Ectodermal cell (in vitro differentiated cells): ENCODE results near the gene MAPK14.
A peak's percentile ranks its signal among the peaks of the same experiment; 100 is the strongest.

Experiments
- H3K27ac ChIP-seq: 2 replicates; pipeline ENCODE4 v1.7.0; 2013; ENCODE audit warnings: mild to moderate bottlenecking, low read depth, low read length; ENCODE audit not compliant: insufficient read depth, poor library complexity, severe bottlenecking
- H3K27me3 ChIP-seq: 2 replicates; pipeline ENCODE4 v1.7.0; 2013; ENCODE audit warnings: mild to moderate bottlenecking, low read length; ENCODE audit not compliant: insufficient read depth, control insufficient read depth, poor library complexity, severe bottlenecking
- H3K36me3 ChIP-seq: one replicate; pipeline ENCODE4 v1.7.0; 2013; ENCODE audit warnings: low read length; ENCODE audit not compliant: control insufficient read depth, insufficient read depth
- H3K4me1 ChIP-seq: one replicate; pipeline ENCODE4 v1.7.0; 2013; ENCODE audit warnings: low read length; ENCODE audit not compliant: control insufficient read depth, insufficient read depth
- H3K4me3 ChIP-seq: 2 replicates; pipeline ENCODE4 v1.7.0; 2013; ENCODE audit warnings: low read depth, low read length, control low read depth; ENCODE audit not compliant: insufficient read depth
- H3K9me3 ChIP-seq: 2 replicates; pipeline ENCODE4 v1.7.0; 2013; ENCODE audit warnings: mild to moderate bottlenecking, low read length, moderate library complexity; ENCODE audit not compliant: control insufficient read depth
- WGBS, 2 experiments: methylation state at CpG; one replicate each; pipeline ENCODE4 v1.1.7; 2013; ENCODE audit warnings: missing lambda C conversion rate in 2 of 2; 5-methylcytosine and 5-hydroxymethylcytosine counted together

Gene MAPK14

DNA sequence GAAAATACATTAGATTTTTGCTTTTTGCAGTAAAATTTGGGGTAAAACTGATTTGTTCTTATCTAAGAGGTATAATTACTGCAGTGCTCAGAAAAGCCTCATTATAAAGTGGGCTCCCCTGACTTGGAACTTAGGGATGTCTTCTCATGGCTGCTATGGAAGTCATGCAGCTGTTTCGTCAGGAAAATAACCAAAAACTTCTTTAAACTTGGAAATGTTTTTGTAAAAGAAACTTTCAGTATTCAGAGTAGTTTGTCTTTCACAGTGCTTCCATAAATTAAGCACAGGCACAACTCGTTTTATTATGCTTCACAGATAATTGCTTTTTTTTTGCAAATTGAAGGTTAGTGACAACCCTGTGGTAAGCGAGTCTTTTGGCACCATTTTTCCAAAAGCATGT is 6.8 kb downstream of the MAPK14 start:
- H3K27me3 ChIP-seq = no peaks in the 10 kb centered on the region
- WGBS, 2 experiments = 89 to 94% methylated on average over 3 of the region's 3 CpGs
- H3K4me3 ChIP-seq = no peak overlapping the region
- H3K4me1 ChIP-seq = no peaks in the 10 kb centered on the region
- H3K9me3 ChIP-seq = no peaks in the 10 kb centered on the region
- no peaks in the 10 kb centered on the region for H3K36me3 ChIP-seq
- no peak overlapping the region for H3K27ac ChIP-seq

DNA sequence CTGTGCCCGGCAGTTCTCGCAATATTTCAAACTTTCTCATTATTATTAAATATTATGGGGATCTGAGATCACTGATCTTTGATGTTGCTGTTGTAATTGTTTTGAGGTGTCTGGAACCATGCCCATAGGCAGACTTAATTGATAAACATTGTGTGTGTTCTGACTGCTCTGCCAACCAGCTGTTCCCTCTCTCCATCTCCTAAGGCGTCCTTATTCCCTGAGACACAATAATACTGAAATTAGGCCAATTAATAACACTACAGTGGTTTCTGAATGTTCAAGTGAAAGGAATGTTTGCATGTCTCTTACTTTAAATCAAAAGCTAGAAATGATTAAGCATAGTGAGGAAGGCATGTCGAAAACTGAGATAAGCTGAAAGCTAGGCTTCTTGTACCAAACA is 7.6 kb downstream of the MAPK14 start:
- H3K4me3 ChIP-seq = no peak overlapping the region
- no peaks in the 10 kb centered on the region for H3K36me3 ChIP-seq
- 83 to 100% methylated on average over 1 to 4 of the region's 4 CpGs for whole genome bisulfite sequencing, 2 experiments
- no peaks in the 10 kb centered on the region for H3K9me3 ChIP-seq
- no peaks in the 10 kb centered on the region for H3K4me1 ChIP-seq
- H3K27ac ChIP-seq = no peak overlapping the region
- H3K27me3 ChIP-seq = no peaks in the 10 kb centered on the region

- Histone ChIP-seq H3K27me3 (no peaks in the 10 kb centered on the region), H3K27ac (peak overlapping the region; percentile 36), H3K9me3 (no peaks in the 10 kb centered on the region), H3K36me3 (no peaks in the 10 kb centered on the region), H3K4me1 (no peaks in the 10 kb centered on the region), H3K4me3 (no peak overlapping the region)
- WGBS, 2 experiments = 83 to 93% methylated on average over 2 to 4 of the region's 4 CpGs
Observed at GRCh38 chr6:36038120-36038876, 10.7 kb downstream of the MAPK14 start.

DNA sequence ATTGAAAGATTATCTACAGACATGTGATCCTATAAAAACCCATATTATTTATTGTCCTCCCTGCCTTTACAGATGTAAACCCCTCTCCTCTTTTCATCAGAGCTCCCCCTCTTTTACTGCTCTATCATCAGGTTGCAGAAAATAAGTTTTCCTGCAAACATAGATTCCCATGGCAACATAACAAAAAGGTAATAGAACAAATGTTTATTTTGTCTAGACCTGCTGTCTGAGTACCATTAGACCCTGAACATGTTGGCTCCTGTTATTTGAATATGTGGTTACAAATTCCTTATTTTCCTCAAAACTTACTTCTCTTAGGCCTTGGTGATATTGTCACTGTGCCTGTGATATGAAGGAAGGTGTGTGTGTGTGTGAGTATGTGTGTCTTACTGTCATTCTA is 11.5 kb downstream of the MAPK14 start:
- Histone ChIP-seq H3K36me3 (no peaks in the 10 kb centered on the region), H3K4me3 (no peak overlapping the region), H3K4me1 (no peaks in the 10 kb centered on the region), H3K27me3 (no peaks in the 10 kb centered on the region), H3K27ac (no peak overlapping the region), H3K9me3 (no peaks in the 10 kb centered on the region)

- H3K4me3 ChIP-seq = no peak overlapping the region
- no peaks in the 10 kb centered on the region for H3K9me3 ChIP-seq
- H3K27me3 ChIP-seq = no peaks in the 10 kb centered on the region
- no peaks in the 10 kb centered on the region for H3K4me1 ChIP-seq
- H3K27ac ChIP-seq = no peak overlapping the region
- no peaks in the 10 kb centered on the region for H3K36me3 ChIP-seq
Observed at GRCh38 chr6:36040958-36041357, 13.3 kb downstream of the MAPK14 start.

DNA sequence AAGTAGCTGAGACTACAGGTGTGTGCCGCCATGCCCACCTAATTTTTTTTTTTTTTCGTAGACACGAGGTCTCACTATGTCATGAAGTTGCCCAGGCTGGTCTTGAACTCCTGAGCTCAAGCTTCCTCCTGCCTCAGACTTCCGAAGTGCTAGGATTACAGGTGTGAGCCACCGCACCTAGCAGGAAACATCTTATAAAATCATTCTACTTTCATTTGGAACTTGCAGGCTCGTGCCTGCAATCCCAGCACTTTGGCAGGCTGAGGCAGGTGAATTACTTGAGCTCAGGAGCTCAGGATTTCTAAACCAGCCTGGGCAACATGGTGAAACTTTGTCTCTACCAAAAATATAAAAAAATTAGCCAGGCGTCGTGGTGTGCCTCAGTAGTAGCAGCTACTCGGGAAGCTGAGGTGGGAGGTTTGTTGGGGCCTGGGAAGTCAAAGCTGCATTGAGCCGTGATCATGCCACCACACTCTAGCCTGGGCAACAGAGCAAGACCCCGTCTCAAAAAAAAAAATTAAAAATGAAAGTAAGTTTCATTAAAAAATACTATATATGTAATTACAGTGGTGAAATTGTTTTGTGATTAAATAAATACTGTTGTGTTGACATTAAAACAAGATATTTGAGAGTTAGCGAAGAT is 15.1 kb downstream of the MAPK14 start:
- 90 to 94% methylated on average over 10 to 11 of the region's 12 CpGs for WGBS, 2 experiments
- H3K27ac ChIP-seq = no peak overlapping the region
- H3K36me3 ChIP-seq = no peaks in the 10 kb centered on the region
- no peaks in the 10 kb centered on the region for H3K9me3 ChIP-seq
- H3K27me3 ChIP-seq = no peaks in the 10 kb centered on the region
- no peaks in the 10 kb centered on the region for H3K4me1 ChIP-seq
- H3K4me3 ChIP-seq = no peak overlapping the region

- Histone ChIP-seq H3K9me3 (no peaks in the 10 kb centered on the region), H3K27ac (no peak overlapping the region), H3K4me3 (no peak overlapping the region), H3K4me1 (no peaks in the 10 kb centered on the region), H3K36me3 (no peaks in the 10 kb centered on the region), H3K27me3 (no peaks in the 10 kb centered on the region)
- WGBS, 2 experiments = 94 to 96% methylated on average over 2 of the region's 2 CpGs
Observed at GRCh38 chr6:36049582-36049981, 22.0 kb downstream of the MAPK14 start.

DNA sequence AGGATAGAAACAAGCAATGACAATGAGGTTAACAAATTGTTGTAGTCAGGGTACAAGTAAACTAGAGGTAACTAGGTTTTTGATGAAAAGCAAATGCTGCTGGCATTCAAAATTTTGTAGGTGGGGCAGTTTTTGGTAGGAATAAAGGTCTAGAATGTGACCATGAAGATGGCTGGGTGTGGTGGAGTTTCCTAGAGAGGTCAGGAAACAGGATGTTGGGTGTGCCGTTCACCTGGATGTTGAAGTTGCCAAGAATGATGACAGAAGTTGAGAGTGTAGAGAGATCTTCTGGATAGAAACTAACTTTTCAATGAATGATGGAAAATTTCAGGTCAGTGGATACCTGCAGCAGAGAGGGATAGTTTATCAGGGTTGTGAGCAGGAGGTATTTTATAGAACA is 22.7 kb downstream of the MAPK14 start:
- Histone ChIP-seq H3K36me3 (no peaks in the 10 kb centered on the region), H3K27ac (no peak overlapping the region), H3K4me1 (no peaks in the 10 kb centered on the region), H3K4me3 (no peak overlapping the region), H3K9me3 (no peaks in the 10 kb centered on the region), H3K27me3 (no peaks in the 10 kb centered on the region)
- WGBS, 2 experiments = 93 to 94% methylated on average over 1 of the region's 1 CpG

DNA sequence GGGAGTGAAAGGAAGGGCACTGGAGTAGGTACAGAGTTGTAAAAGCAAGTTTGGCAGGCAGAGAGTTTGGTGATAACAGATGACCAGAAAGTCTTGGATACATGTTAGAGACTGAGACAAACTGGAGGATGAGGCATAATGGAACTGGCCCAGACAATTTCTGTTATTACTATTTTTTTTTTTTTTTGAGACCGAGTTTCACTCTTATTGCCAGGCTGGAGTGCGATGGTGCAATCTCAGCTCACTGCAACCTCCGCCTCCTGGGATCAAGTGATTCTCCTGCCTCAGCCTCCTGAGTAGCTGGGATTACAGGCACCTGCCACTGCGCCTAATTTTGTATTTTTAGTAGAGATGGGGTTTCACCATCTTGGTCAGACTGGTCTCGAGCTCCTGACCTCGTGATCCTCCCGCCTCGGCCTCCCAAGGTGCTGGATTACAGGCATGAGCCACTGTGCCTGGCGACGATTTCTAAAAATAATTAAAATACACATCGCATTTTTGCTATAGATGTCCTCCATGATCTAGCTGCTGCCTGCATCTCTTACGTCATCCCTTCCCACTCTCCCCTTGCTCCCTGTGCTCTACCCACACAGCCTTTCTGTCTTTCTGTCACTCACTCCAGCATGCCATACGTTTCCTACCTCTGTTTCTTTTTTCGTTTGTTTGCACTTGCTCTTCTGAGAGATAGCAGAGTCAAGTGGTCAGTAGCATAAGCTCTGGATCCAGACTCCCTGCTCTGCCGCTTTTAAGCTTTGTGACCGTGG is 23.5 kb downstream of the MAPK14 start:
- H3K27ac ChIP-seq = no peak overlapping the region
- H3K27me3 ChIP-seq = no peaks in the 10 kb centered on the region
- H3K36me3 ChIP-seq = no peaks in the 10 kb centered on the region
- no peaks in the 10 kb centered on the region for H3K9me3 ChIP-seq
- 85 to 87% methylated on average over 16 of the region's 16 CpGs for WGBS, 2 experiments
- no peaks in the 10 kb centered on the region for H3K4me1 ChIP-seq
- no peak overlapping the region for H3K4me3 ChIP-seq

- H3K36me3 ChIP-seq = no peaks in the 10 kb centered on the region
- no peaks in the 10 kb centered on the region for H3K9me3 ChIP-seq
- H3K27ac ChIP-seq = no peak overlapping the region
- 84 to 98% methylated on average over 2 of the region's 2 CpGs for WGBS, 2 experiments
- H3K4me3 ChIP-seq = no peak overlapping the region
- H3K27me3 ChIP-seq = no peaks in the 10 kb centered on the region
- no peaks in the 10 kb centered on the region for H3K4me1 ChIP-seq
Observed at GRCh38 chr6:36052097-36052496, 24.5 kb downstream of the MAPK14 start.
